Prostate gland (tissue), 2 donors: ENCODE data around the gene SLC9A7.

ENCODE experiments used
- CTCF ChIP-seq, 4 experiments: fragments of 200-600 bp in 2 of 4; fragments of 450-650 bp in 2 of 4; sonication (generic) in 2 of 4; IDR thresholded peaks; 1 replicate in 3 of 4; 2 replicates in 1 of 4; pipeline ENCODE4 v1.5.1; 2016 to 2019; ENCODE audit warnings: antibody characterized with exemption in 4 of 4, mild to moderate bottlenecking in 2 of 4, moderate library complexity in 2 of 4
- POLR2A ChIP-seq: fragments of 450-650 bp; IDR thresholded peaks from one replicate; pipeline ENCODE4 v1.6.1; 2016; ENCODE audit warnings: antibody characterized with exemption, mild to moderate bottlenecking

- TF ChIP-seq CTCF (IDR thresholded peaks at IDR 0.05), result no peak
- no peak for TF ChIP-seq POLR2A
Measured at GRCh38 chrX:46618947-46619346, 140.0 kb downstream of the SLC9A7 start.
